ENCODE data around the gene TRIM2.
"Not testable (repeated sequence)": the region's sequence is repeated elsewhere in the genome, so short reads cannot be mapped to it uniquely, and the experiment has no call there.

The TRIM2 gene

DNA sequence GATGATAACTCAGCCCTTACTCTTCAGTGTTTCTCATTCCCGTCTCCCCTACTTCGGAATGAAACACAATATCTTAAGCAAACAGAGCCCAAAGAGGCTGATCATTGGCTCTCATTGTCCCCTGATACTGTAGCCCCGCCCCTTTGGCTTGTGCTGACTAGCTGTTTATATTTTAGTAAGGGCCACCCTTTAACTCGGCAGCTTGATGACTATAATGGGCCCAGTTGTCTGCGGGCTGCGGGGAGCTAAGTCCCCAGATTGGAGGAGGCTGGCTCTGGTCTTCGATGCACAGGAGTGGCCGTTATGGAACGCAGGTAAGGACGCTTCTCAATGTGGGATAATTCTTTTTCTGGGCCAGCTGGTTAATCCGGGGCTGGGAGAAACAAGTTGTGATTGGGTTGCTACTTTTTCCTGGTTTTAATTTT, at the start of gene TRIM2:
TRIM2 (plus strand) TSS at position 197 of the 425 bp plus-strand sequence; CDS start at position 285, 88 bp downstream.
- no peak for DNase-seq

DNA sequence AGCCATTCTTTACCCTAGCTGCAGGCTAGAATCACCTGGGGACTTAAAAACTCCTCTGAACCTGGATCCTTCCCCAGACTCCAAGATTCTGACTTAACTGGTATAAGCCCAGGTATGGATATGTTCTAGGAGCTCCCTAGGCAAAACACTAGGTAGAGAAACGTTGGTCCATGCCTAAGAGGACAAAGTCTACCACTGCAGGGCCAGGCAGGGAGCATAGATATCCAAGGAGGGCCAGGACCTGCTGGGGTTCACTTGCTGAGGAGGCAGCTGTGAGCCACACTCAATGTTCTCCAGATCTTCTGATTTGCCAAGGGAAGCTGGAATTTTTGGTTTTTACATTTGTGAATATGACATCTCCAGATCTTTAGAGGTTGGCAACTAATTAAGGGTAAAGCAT, 48.6 kb upstream of the TRIM2 start:
- no peak for DNase-seq

DNA sequence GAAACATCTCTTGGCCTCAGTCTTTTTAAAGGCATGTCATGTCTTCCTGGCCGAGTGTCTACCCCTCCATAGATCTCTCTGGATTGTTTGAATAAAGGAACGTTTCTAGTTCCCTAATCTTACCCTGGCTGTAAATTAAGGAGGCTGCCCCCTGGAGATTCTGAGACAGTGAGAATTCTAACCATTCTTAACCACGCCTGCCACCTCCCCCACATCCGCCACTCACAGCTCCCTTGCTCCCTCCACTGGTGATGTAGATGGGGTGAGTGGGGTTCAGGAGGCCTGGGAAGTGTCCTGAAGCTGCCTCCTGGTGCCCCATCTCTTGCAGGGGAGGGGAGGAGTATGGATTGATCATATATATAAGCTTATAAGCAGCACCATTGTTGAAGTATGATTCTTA, 48.0 kb upstream of the TRIM2 start:
- DNase-seq = peak; percentile 20

DNA sequence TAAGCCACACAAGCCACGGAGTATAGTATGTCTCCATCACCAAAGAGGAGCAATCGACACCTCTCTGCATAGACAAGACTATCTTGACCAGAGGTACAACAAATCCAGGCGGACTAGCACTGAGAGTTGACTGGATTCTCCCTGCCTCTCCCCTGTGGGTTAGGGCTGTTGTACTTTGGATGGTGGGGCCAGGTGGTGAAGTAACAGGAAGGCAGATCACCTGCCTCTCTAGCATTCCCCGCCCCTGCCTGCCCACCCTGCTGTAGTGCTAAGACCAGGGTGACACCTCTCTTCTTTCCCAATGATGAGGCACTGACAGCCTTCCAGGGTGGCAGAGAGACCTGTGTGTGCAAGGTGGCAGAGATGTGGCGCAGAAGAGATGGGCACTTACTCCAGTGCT, 47.5 kb upstream of the TRIM2 start:
- DNase-seq = no peak

DNA sequence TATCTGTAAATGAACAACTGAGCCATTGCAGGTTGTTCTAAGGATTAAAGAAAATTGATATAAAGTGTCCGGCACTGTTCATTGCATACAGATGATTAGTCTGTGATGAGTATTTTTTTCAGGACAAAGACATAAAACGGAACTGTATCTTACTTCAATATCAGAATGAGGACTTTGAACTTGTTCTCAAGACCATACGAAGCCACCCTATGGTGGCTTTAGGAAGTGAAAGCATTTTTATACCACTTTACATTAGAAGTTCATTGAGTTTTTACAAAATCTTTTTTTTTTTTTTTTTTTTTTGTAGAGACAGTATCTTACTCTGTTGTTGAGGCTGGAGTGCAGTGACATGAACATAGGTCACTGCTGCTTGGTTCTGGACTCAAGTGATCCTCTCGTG, 45.2 kb upstream of the TRIM2 start:
- no peak for DNase-seq

DNA sequence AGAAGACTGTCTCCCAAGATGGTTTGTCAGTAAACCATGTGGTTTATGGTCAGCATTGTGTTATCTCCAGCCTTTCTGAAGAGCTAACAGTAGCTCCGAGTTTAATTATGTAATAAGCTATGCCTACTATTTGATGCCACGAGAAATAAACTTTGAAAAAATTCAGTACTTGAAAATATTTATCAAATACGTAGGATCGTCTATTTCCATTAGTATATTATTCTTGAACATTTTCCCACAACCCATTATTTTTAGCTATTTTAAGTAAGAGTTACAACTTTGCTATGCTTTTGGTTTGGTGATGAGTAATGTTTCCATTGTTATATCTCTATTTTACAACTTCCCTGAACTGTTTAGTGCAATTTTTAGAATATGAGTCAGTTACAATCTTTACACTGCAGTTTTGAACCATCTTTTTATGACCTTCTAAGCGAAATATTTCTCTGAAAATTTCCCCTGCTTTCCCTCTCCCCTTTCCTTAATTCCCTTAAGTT, 44.5 kb upstream of the TRIM2 start:
- no peak for DNase-seq

DNA sequence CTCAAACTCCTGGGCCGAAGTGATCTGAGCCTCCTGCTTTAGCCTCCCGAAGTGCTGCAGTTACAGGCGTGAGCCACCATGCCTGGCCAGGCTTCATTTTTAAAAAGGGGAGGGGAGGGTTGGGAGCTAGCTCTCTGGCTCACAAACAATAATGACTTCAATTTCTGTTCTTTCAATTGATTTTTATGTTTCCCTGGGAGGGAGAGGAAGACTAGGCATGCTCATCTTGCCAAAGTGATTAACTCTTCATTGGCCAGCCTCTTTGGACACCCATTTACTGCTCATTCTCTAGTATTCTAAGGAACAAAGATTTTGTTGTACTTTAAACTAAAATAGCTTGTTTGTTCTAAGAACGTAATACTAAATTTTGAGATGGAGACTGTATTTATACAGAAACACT, 43.4 kb upstream of the TRIM2 start:
- DNase-seq = no peak

DNA sequence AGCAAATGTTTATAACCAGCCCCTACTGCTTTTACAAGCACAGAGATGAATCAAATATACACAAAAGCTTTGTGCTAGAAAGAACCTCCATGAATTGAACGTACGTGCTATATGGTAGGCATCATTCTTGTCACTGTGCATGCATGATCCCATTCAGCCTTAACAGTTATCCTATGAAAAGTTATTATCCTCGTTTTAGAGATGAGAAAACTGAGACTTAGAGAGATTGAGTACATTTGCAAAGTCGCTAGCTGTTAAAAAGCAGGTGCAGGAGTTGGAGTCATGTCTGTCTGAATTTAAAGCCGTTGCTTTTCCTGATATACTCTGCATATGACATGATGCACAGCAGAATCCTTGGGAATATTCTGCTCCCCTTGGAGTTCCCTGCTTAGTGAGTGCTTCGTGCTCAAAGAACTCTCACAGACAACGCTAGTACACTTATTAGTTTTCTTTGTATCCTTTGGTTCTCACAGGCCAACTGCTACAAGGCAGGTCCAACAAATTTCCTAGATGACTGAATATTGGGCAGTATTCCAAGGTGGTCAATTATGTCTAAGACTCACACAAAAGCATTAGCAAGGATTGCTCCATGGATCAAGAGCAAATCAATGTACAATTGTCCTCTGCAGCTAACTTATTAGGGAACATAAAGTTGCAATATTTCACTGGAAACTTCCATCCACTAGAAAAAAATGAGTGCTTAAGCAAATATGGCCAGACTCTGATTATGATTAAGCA, 42.8 kb upstream of the TRIM2 start:
- no peak for DNase-seq

DNA sequence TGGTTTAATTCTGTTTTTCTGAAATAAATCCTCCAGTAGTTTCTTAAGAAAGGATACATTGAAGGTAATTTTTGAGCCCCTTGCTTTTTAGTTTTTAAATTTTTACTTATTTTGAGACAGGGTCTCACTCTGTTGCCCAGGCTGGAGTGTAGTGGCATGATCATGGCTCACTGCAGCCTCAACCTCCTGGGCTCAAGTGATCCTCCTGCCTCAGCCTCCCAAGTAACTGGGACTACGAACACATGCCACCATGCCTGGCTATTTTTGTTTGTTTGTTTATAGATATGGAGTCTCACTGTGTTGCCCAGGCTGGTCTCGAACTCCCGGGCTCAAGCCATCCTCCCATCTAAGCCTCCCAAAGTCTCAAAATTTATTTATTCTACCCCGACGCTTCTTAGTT, 39.0 kb upstream of the TRIM2 start:
- DNase-seq = not testable (repeated sequence)

DNA sequence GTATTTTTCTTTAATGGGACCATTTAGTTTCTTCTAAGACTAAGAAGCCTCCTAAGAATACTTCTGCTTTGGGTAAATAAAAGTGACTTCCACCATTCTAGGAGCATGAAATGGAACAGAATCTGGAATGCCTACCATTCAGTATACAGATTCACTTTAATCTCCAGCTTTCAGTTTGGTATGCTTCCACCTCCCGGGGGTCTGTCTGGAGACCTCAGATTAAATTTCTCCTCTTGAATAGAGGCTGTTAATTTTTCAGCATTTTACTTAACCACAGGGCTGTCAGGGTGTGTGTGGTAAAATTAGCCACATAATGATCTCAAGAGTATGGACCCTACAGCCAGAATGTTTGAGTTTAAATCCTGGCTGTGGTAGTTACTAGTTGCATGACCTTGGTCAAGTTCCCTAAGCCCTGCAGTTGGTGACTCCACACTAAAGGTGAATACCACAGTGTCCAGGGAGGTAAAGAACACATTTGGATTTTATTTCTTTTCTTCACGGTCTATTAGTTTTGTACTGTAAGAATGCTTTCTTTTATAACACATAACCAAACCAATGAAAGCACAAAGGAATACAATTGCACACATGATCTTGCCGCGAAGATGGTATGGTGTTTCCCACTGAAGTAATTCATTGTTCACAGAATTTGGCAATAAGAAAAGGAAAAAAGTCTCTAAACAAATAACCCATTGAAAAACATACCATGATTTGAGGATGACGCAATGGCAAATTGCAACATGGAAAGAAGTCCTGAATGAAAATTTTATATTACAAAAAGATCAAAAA, 37.3 kb upstream of the TRIM2 start:
- no peak for DNase-seq

DNA sequence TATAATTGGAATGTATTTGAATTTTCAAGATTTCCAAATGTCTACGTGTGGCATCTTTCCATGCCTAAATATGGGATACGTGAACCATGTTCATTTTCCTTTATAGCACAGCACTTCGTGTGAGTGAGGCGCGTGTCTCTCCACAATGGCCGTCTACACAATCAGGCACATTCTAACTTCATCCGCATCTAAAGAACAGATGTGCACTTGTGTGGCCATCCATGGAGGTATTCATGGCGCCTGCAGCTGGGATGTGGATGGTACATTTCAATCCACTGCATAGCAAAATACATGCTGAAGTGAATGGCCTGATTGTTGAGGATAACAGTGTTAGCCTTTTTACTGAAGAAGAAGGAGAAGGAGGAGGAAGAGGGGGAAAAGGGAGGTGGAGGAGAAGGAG, 34.5 kb upstream of the TRIM2 start:
- no peak for DNase-seq

DNA sequence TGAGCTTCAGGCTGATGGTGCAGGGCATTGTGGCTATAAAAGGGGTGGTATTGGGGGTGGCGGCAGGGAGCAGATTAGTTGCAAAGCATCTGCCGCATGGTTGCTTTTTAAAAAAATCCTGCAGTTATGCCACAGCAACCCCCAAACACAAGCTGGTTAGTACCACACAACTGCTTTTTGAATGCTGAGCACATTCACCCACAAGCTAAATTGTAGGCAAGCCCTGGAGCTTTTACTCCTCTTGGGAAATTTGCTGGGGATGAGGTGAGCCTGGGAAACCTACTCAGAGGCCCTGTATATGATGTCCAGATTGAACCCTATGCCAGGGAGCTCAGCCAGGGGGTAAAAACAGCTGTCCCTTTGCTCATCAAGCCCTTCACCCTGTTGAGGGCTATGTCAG, 33.8 kb upstream of the TRIM2 start:
- DNase-seq = no peak

DNA sequence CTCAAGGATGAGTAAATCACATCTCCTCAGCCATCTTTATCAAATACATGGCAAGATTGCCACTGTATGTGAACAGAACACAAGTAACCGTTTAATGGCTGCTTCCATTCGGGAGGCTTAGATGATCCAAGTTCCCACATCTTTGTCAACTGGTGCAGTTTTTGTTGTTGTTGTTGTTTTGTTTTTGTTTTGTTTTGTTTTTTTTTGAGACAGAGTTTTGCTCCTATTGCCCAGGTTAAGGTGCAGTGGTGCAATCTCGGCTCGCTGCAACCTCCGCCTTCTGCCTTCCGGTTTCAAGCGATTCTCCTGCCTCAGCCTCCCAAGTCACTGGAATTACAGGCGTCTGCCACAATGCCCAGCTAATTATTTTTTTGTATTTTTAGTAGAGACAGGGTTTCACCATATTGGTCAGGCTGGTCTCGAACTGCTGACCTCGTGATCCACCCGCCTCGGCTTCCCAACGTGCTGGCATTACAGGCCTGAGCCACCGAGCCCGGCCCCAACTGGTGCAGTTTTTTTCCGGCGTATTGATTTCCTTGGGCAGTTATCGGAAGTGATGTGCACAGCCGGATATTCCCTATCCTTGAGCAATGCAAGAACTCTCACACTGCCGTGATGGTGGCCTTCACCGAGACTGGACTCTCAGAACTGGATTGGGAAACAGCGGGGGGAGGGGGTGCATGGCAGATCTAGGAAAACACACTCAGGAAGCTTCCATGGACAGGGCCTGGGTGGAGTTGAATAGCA, 29.2 kb upstream of the TRIM2 start:
- no peak for DNase-seq

DNA sequence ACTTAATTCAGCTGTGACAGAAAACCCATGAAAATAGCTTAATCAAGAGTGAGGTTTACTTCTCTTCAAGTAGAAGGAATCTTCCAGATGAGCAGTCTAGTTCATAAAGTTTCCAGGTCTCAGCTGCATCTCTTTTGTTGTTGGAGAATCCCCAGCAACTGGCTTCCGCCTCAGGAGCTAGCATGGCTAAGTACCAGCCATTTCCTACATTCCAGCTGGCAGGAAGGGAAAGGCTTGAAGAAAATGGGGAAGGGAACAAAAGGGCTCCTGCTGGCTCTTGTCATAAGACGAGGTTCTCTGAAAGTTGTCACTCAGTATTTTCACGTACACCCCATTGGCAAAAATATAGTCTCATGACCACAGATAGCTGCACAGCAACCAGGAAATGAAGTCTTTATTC, 27.3 kb upstream of the TRIM2 start:
- no peak for DNase-seq

DNA sequence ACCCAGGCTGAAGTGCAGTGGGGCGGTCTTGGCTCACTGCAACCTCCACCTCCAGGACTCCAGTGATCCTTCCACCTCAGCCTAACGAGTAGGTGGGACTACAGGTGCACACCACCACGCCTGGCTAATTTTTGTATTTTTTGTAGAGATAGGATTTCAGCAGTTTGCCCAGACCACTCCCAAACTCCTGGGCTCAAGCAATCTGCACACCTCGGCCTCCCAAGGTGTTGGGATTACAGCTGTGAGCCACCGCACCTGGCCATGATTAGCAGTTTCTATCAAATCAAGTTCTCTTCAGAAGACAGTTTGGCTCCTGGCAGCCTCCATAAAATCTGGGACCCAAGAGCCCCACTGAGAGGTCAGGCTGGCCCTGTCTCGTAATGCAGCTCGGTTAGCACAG, 26.4 kb upstream of the TRIM2 start:
- no peak for DNase-seq

DNA sequence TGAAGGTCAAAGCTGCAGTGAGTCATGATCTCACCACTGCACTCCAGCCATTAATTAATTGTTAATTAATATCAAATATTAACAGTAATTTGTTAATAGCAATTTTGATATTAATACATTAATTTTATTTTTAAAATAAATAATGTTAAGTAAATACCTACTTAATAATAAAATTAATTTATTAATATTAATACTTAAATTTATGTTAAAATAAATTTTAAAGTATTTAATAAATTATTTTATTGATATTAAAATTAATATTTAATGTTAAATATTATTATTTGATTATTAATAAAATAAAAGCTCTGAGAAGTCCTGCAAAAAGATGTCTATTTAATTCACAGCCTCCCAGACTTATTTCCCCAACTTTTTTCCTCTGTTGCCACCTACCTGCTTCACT, 25.1 kb upstream of the TRIM2 start:
- no peak for DNase-seq

DNA sequence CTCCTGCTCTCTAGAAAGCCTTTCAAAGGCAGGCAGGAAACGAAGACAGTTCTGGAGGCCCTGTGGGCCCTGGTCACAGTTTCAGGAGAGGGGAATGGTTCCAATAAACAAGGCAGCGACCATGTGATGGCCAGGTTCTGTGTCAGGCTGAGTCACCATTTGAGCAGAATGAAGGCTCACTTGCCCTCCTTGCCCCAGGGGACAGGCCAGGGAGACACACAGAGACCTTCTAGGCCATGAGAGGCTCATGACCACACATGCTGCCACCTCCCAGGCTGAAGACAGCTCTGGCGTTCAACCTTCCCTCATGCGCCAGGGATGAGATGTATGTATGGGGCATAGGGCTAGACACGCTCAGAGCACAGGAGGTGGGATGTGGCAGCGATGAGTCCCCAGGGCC, 22.9 kb upstream of the TRIM2 start:
- DNase-seq = no peak

DNA sequence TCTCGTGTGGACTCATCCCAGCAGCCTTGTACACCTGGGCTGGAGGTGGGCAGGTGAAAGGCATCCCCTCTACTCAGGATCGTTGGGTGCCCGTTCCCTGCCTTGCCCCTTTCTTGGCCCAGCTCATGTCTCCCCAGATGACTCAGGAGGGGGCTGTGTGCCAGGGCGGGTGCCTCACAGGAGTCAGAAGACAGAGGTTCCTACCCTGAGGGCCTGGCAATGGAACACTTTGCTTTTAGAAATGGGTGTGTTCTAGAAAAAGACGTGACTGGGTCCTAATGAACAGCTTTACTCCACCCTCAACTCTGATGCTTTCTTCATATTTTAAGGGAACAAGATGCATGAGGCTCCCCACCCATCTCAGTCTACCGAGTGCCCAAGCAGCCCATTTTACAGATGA, 22.5 kb upstream of the TRIM2 start:
- DNase-seq = no peak

DNA sequence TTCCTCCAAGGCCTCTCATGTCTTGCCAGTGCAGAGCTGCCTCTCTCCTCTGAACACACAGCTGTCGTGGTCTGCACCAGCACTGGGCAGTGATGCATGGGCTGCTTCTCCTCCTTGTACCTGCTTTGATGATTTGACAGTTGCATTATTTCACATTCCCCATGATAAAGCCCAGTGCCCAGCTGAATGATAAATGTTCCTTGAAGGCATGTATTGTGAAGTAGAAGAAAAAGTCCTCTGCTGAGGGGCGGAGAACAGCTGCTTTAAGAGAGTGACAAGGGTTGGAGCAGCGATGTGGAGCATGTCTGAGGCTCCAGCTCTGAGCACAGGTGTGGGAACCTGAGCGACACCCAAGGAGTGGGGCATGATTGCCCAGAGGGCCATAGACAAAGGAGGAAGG, 21.1 kb upstream of the TRIM2 start:
- no peak for DNase-seq

DNA sequence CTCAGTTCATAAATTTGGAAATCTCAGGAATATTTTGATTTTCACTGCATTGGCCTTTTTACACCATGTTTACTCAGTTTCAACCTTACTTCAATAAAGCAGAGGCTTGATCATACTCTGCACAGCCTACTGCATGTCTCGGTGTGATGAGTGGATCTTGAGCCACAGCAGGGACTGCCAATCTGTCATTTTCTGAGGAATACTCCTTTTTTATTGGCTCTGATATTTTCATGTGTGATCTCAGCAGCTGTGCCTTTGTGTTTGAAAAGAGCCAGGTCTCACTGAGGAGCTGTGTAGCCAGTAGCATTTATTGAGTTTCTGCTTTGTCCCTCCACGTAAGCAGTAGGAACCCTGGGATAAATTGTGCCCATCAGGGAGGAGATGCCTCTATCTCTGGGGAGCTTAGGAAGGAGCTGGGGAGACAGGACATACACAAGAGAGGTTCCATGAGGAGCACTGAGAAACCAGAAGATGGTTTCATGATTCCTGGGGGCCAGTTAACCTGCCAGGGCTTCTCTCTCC, 18.9 kb upstream of the TRIM2 start:
- no peak for DNase-seq

DNA sequence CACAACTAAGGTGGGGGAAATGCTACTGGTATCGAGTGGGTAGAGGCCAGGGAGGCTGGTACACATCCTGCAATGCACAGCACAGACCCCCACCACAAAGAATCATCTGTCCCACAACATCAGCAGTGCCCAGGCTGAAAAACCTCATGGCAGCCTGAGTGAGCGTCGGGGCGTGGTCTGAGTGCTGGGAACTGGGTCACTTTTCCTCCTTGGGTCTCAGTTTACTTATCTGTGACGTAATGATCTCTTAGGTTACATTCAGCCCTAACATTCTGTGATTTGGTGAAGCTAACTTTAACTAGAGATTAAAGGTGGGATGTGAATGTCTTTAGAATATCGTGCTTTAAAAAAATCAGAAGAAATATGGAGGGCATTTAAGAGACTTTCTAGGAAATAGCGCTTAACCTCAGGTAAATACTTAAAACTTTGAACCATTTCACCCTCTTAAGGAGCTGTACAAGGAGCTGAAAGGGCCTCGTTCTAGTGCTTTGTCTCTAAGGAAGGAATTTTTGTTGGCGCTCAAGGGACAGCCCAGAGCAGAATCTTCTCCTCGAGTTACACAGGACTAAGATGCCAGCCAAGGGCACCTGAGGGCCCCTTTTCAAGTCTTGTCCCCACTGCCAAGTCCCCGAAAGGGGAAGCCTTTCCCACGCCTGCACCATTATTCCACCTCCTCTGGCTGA, 18.1 kb upstream of the TRIM2 start:
- DNase-seq = no peak

DNA sequence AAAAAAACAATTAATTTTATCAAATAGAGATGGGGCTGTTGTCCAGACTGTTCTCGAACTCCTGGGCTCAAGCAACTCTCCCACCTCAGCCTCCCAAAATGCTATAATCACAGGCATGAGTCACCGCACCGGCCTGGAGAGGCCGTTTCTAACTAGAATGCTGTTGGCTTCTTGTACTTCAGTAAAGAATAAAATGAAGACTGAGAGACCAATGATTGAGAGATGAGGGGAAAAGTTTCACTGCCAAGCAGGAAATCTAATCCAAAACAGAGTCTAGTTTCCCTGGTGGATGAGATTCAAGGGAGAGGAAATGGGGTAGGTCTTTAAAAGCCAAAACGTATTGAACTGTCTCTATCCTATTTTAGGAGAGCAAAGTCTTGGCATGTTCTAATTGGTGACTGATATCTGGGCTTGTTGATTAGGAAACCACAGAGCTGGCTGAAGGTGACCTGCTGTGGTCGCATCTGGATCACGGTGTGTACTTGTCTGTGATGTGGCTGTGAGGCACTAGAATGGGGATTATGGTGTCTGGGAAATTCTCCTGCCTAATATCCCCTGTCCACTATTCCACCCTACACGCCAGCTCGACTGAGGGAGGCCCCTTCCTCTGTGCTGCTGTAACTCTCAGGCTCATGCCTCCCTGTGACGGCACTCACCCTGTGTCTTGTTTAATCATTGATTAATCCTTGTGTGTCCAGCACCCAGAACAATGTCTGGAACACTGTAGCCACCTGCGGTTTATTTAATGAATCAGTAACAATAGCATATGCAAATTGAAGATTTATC, 15.0 kb upstream of the TRIM2 start:
- no peak for DNase-seq
